ENCODE measurements around the gene WDR46.
A peak's percentile ranks its signal among the peaks of the same experiment; 100 is the strongest.

WDR46 gene, protein sequence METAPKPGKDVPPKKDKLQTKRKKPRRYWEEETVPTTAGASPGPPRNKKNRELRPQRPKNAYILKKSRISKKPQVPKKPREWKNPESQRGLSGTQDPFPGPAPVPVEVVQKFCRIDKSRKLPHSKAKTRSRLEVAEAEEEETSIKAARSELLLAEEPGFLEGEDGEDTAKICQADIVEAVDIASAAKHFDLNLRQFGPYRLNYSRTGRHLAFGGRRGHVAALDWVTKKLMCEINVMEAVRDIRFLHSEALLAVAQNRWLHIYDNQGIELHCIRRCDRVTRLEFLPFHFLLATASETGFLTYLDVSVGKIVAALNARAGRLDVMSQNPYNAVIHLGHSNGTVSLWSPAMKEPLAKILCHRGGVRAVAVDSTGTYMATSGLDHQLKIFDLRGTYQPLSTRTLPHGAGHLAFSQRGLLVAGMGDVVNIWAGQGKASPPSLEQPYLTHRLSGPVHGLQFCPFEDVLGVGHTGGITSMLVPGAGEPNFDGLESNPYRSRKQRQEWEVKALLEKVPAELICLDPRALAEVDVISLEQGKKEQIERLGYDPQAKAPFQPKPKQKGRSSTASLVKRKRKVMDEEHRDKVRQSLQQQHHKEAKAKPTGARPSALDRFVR

DNA sequence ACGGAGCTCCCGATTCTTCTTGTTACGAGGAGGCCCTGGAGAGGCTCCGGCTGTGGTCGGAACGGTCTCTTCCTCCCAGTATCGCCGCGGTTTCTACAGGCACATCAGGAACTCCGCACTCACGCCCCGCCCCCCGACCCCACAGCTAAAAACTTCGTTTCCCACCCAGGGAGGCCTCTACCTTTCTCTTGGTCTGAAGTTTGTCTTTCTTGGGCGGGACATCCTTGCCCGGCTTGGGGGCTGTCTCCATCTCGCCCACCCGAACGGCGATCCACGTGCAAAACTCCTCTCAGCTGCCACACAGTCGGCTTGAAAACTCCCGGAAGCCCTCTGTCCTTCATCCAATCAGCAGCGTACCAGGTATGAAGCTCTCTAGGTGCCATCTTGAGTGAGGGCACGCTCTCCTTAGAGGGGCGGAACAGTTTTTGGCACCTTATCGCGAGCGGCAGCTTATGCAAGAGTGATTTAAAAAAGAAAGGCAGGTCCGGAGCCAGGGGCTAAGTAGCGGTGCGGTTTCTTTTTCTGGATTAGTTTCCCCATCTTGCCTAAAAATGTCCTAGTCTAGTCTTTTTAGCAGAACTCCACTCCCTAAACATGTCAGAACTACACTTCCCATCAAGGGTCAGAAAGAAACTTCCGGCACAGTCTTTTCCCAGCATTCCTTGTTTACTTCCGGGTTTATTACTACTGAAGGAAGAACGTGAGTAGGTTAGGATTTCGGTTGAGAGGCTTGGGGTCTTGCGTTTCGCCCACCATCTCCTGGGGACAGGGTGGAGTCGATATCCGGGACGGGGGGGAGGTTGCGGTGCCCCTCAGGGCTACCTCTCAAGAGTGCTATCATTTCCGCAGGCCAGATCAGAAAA is at the start of gene WDR46, which contains the start of gene PFDN6:
TSS of gene WDR46 (minus strand) at position 319 of the 863 bp plus-strand sequence. CDS start at position 250, 69 bp downstream.
TSS of gene PFDN6 (plus strand) at position 681 of the 863 bp plus-strand sequence. CDS start 256 bp downstream, outside the sequence.
- DNase-seq (ENCODE audit: low read depth): peak; percentile 64

GRCh38 chr6:33336495-33336894 is 47.5 kb upstream of the WDR46 start:
- DNase-seq (ENCODE audit: low read depth): no peak

GRCh38 chr6:33335916-33336315 is 46.9 kb upstream of the WDR46 start:
- DNase-seq (ENCODE audit: low read depth): no peak

GRCh38 chr6:33333666-33334065 is 44.6 kb upstream of the WDR46 start:
- DNase-seq (ENCODE audit: low read depth): no peak

- no peak for DNase-seq (ENCODE audit: low read depth)
Observed at GRCh38 chr6:33330736-33331135, 41.7 kb upstream of the WDR46 start.

GRCh38 chr6:33329058-33329457 is 40.0 kb upstream of the WDR46 start:
- DNase-seq (ENCODE audit: low read depth): no peak

- DNase-seq (ENCODE audit: low read depth): no peak
Observed at GRCh38 chr6:33324125-33324524, 35.1 kb upstream of the WDR46 start.

GRCh38 chr6:33323623-33323948 is 34.5 kb upstream of the WDR46 start:
- DNase-seq (ENCODE audit: low read depth): no peak

DNA sequence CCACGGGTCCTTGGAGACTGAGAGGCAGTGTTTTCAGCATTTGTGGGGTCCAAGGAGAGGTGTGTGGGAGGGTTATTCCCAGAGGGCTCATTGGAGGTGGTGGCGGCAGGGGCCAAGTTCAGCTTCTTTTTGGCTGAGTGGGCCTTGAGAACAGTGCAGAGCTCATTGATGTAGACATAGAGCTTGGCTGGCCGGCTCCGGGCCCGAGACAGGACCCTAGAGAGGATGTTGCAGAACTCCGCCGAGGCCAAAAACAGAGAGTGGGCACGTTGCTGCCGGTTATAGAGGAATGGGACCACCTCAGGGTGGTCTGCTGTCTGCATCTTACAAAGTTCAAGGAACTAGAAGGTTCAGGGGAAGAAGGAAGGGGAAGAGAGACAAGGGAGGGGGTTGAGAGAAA is 32.2 kb upstream of the WDR46 start:
- DNase-seq (ENCODE audit: low read depth): no peak

GRCh38 chr6:33320315-33321181 is 31.5 kb upstream of the WDR46 start:
- no peak for DNase-seq (ENCODE audit: low read depth)

DNA sequence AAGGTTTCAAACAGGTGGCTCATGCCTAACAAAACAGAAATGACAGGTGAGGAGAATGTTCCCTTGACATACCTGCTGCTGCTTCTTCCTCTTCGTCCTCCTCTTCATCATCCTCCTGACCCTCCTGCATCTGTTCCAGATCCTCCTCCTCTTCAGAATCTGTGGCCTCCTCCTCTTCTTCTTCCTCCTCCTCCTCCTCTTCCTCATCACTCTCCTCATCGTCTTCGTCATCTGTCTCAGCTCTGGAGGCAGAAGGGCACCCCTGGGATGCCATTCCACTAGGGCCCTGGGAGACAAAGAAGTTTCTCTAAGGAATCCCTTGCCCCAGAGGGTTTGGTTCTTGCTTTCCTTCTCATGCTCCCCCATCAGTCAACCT is 30.9 kb upstream of the WDR46 start:
- DNase-seq (ENCODE audit: low read depth): no peak

GRCh38 chr6:33318426-33319073 is 29.5 kb upstream of the WDR46 start:
- DNase-seq (ENCODE audit: low read depth): no peak

- peak; percentile 96 for DNase-seq (ENCODE audit: low read depth)
Observed at GRCh38 chr6:33317669-33318425, 28.8 kb upstream of the WDR46 start, which contains the start of gene ZBTB22. Gene ZBTB22 (minus strand): TSS chr6:33317744. CDS start chr6:33316916, 828 bp downstream.

GRCh38 chr6:33317419-33317668 is 28.3 kb upstream of the WDR46 start:
- DNase-seq (ENCODE audit: low read depth): peak; percentile 48

- no peak for DNase-seq (ENCODE audit: low read depth)
Observed at GRCh38 chr6:33316603-33317418, 27.8 kb upstream of the WDR46 start.

GRCh38 chr6:33315793-33316602 is 27.0 kb upstream of the WDR46 start:
- DNase-seq (ENCODE audit: low read depth): no peak

DNA sequence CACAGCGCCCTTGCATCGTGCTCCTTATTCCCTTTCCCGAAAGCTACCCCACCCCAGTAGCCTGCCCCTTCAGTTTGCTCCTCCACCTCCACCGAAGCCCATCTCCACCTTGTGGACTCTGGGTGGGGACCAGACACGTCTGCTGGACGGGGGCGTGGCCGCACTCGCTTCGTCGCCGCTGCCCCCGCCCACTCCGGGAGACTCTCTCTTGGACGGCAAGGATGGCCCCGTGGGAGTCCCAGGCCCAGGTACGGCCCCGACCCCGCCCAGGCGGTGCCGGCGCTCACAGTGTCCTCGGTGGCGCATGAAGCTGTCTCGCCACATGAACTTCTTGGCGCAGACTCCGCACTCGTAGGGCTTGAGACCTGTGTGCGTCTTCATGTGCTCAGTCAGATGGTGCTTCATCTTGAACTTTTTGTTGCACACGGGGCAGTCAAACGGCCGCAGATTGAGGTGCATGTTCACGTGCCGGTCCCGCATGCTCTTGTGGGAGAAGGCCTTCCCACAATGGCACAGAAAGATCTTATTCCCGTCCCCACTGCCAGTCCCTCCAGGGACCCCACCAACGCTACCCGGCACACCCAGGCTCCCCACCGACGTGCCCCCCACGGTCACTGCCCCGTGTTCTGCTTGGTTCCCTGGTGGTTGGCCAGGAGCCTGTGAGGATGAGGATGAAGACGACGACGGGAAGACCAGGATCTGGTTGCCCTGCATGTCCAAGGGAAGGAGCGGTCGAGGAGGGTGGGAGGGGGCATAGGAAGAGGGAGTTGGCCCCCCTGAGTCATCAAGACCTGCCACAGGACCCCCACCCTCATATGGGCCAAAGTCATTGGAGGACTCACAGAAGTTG is 26.1 kb upstream of the WDR46 start:
- no peak for DNase-seq (ENCODE audit: low read depth)

- no peak for DNase-seq (ENCODE audit: low read depth)
Observed at GRCh38 chr6:33314515-33314942, 25.5 kb upstream of the WDR46 start.

All from stimulated activated CD8-positive, alpha-beta memory T cell treated with anti-CD3 and anti-CD28 coated beads, Interleukin-7, amount 100 ng/mL, for 24 hours (primary cell).